GM18520 (cell line): ENCODE data around the gene FAM210B.
A peak's percentile ranks its signal among the peaks of the same experiment; 100 is the strongest.
"Not testable (repeated sequence)": the region's sequence is repeated elsewhere in the genome, so short reads cannot be mapped to it uniquely, and the experiment has no call there.

Source experiments
- ATAC-seq: cut with Tn5 transposase; IDR thresholded peaks from one replicate; pipeline ENCODE4 v1.9.1; 2021; ENCODE audit not compliant: unreplicated experiment

The FAM210B gene

GRCh38 chr20:56391596-56392131 lies 32.9 kb downstream of the FAM210B start:
- peak; percentile 1 for ATAC-seq

- ATAC-seq = peak; percentile 95
Measured at GRCh38 chr20:56392132-56392880, 33.5 kb downstream of the FAM210B start, which contains the start of the genes AURKA and CSTF1. TSS of gene AURKA (minus strand) at chr20:56392215. CDS start at chr20:56388197, 4,018 bp downstream. TSS of gene CSTF1 (plus strand) at chr20:56392645. CDS start at chr20:56395553, 2,908 bp downstream.

- no peak for ATAC-seq
Measured at GRCh38 chr20:56392881-56393482, 34.2 kb downstream of the FAM210B start.

- ATAC-seq = no peak
Measured at GRCh38 chr20:56393653-56394052, 34.9 kb downstream of the FAM210B start.

- no peak for ATAC-seq
Measured at GRCh38 chr20:56395166-56395565, 36.4 kb downstream of the FAM210B start.

- ATAC-seq = no peak
Measured at GRCh38 chr20:56400001-56400640, 41.3 kb downstream of the FAM210B start.

GRCh38 chr20:56403465-56403864 lies 44.7 kb downstream of the FAM210B start:
- ATAC-seq = no peak

GRCh38 chr20:56405356-56405755 lies 46.6 kb downstream of the FAM210B start:
- not testable (repeated sequence) for ATAC-seq

GRCh38 chr20:56406910-56407309 lies 48.1 kb downstream of the FAM210B start:
- ATAC-seq = no peak

GRCh38 chr20:56409521-56409920 lies 50.7 kb downstream of the FAM210B start:
- no peak for ATAC-seq

- no peak for ATAC-seq
Measured at GRCh38 chr20:56409956-56410355, 51.2 kb downstream of the FAM210B start.

GRCh38 chr20:56411287-56411686 lies 52.5 kb downstream of the FAM210B start:
- ATAC-seq = not testable (repeated sequence)

- ATAC-seq = no peak
Measured at GRCh38 chr20:56411759-56412472, 53.1 kb downstream of the FAM210B start, which contains the start of gene CASS4. TSS of gene CASS4 (plus strand) at chr20:56412260. CDS start at chr20:56412459, 199 bp downstream.

GRCh38 chr20:56412473-56412790 lies 53.7 kb downstream of the FAM210B start:
- no peak for ATAC-seq

- no peak for ATAC-seq
Measured at GRCh38 chr20:56412949-56413348, 54.2 kb downstream of the FAM210B start.

GRCh38 chr20:56414842-56415765 lies 56.3 kb downstream of the FAM210B start:
- ATAC-seq = no peak

- ATAC-seq = no peak
Measured at GRCh38 chr20:56417402-56417801, 58.6 kb downstream of the FAM210B start.

- ATAC-seq = no peak
Measured at GRCh38 chr20:56417911-56418310, 59.1 kb downstream of the FAM210B start.
